GM12878 (cell line): ENCODE measurements around the gene THBD. TPM values are rescaled to one million over a fixed set of nuclear protein-coding genes. Genes with fewer than 3 reads are reported as not detected.

Experiments
- ATAC-seq: fragments of 200-7000 bp; cut with Tn5 transposase; 3 replicates; pipeline ENCODE4 v1.9.1; 2020; ENCODE audit warnings: mild to moderate bottlenecking, moderate library complexity
- BruUV-seq: library from RNA; stranded (reverse); fragments of 400-500 nt; replicated peaks from 2 replicates; lab custom pipeline; 2021; lab: Mats Ljungman, UMichigan
- CTCF ChIA-PET: fragments of 300-600 bp; sonication (Branson Sonifier 250); formaldehyde crosslinking; extraction: SDS; loops from one replicate; lab custom pipeline; 2021; ENCODE audit warnings: inconsistent platforms; lab: Yijun Ruan, JAX
- POLR2A ChIA-PET: fragments of 350-600 bp; formaldehyde crosslinking; extraction: SDS; loops from one replicate; lab custom pipeline; 2021; ENCODE audit warnings: inconsistent platforms; lab: Charles Lee
- RAD21 ChIA-PET: fragments of 300-600 bp; sonication (Branson Sonifier 250); formaldehyde crosslinking; loops from one replicate; lab custom pipeline; 2023; ENCODE audit warnings: antibody characterized with exemption; ENCODE audit not compliant: unreplicated experiment; lab: Charles Lee
- SMC1A ChIA-PET: fragments of 300-600 bp; sonication (Branson Sonifier 250); formaldehyde crosslinking; loops from one replicate; lab custom pipeline; 2023; ENCODE audit not compliant: unreplicated experiment, uncharacterized antibody; lab: Charles Lee
- DNase-seq: peaks from one replicate; pipeline ENCODE4 v3.0.0-alpha.2; 2011; ENCODE audit warnings: low read depth, low spot score
- FAIRE-seq: peaks from 3 replicates; lab custom pipeline; 2011; peaks lifted over from hg19 to GRCh38; lab: Jason Lieb, UNC
- H2AFZ ChIP-seq: 2 replicates; pipeline ENCODE4 v1.6.0; 2011; ENCODE audit warnings: low read depth, low read length, control low read depth; ENCODE audit not compliant: control insufficient read depth
- H3K27ac ChIP-seq: 2 replicates; pipeline ENCODE4 v1.5.1; 2011; ENCODE audit warnings: control low read depth; ENCODE audit not compliant: control insufficient read depth, insufficient read depth
- H3K27me3 ChIP-seq, 2 experiments: replicated peaks in 1 of 2; 2 replicates each; pipeline versions ENCODE4 v1.6.0 to v1.6.1; 2011; ENCODE audit warnings: low read length in 1 of 2; ENCODE audit not compliant: control insufficient read depth in 2 of 2, insufficient read depth in 2 of 2
- H3K36me3 ChIP-seq, 2 experiments: 2 replicates each; pipeline ENCODE4 v1.5.1; 2011; ENCODE audit warnings: low read length in 1 of 2; ENCODE audit not compliant: control insufficient read depth in 2 of 2, insufficient read depth in 2 of 2
- H3K4me1 ChIP-seq: 2 replicates; pipeline ENCODE4 v1.6.1; 2011; ENCODE audit warnings: mild to moderate bottlenecking, low read length, moderate library complexity, mixed read lengths; ENCODE audit not compliant: control insufficient read depth, insufficient read depth
- H3K4me2 ChIP-seq: 2 replicates; pipeline ENCODE4 v1.6.0; 2011; ENCODE audit warnings: control low read depth; ENCODE audit not compliant: control insufficient read depth, insufficient read depth
- H3K4me3 ChIP-seq: fragments of 200-600 bp; sonication (generic); 2 replicates; pipeline ENCODE4 v1.5.1; 2016
- H3K79me2 ChIP-seq: 2 replicates; pipeline ENCODE4 v1.6.0; 2011; ENCODE audit warnings: low read length; ENCODE audit not compliant: control insufficient read depth, insufficient read depth
- H3K9ac ChIP-seq: 2 replicates; pipeline ENCODE4 v1.8.0; 2011; ENCODE audit warnings: low read length, control low read depth, mixed read lengths; ENCODE audit not compliant: control insufficient read depth, insufficient read depth
- H3K9me3 ChIP-seq: replicated peaks from 3 replicates; pipeline ENCODE4 v1.5.1; 2011; ENCODE audit warnings: mild to moderate bottlenecking, low read length; ENCODE audit not compliant: control insufficient read depth, insufficient read depth
- H4K20me1 ChIP-seq: 2 replicates; pipeline ENCODE4 v1.6.0; 2011; ENCODE audit not compliant: control insufficient read depth, insufficient read depth
- ATF7 ChIP-seq: fragments of 450-650 bp; IDR thresholded peaks from 2 replicates; pipeline ENCODE4 v1.6.1; 2016; ENCODE audit warnings: low read depth, mild to moderate bottlenecking
- CEBPB ChIP-seq, 2 experiments: fragments of 150-350 bp in 1 of 2; IDR thresholded peaks; 2 replicates each; pipeline ENCODE4 v1.6.1; 2012 to 2014; ENCODE audit warnings: low read depth in 2 of 2, low read length in 2 of 2, borderline replicate concordance in 1 of 2, inconsistent platforms in 1 of 2
- CHD2 ChIP-seq: IDR thresholded peaks from 2 replicates; pipeline ENCODE4 v1.6.1; 2011; ENCODE audit warnings: low read depth, low read length, improper control_type of control experiment, borderline replicate concordance
- EED ChIP-seq: sonication (generic); IDR thresholded peaks from 2 replicates; pipeline ENCODE4 v1.6.1; 2016; ENCODE audit warnings: antibody characterized with exemption, low read depth
- IKZF1 ChIP-seq: fragments of 450-650 bp; conservative IDR thresholded peaks from 2 replicates; pipeline ENCODE4 v1.6.1; 2017; ENCODE audit warnings: antibody characterized with exemption, mild to moderate bottlenecking
- NFIC ChIP-seq: IDR thresholded peaks from 2 replicates; pipeline ENCODE4 v1.6.1; 2012; ENCODE audit warnings: low read depth, mild to moderate bottlenecking, inconsistent platforms, low read length, moderate library complexity
- NFYB ChIP-seq: IDR thresholded peaks from 2 replicates; pipeline ENCODE4 v1.6.1; 2011; ENCODE audit warnings: low read depth, mild to moderate bottlenecking, low read length, improper control_type of control experiment, moderate library complexity; ENCODE audit not compliant: insufficient read depth
- NR2F1 ChIP-seq: fragments of 450-650 bp; conservative IDR thresholded peaks from 2 replicates; pipeline ENCODE4 v1.6.1; 2017; ENCODE audit warnings: mild to moderate bottlenecking
- PAX8 ChIP-seq: fragments of 450-650 bp; IDR thresholded peaks from 2 replicates; pipeline ENCODE4 v1.6.1; 2017; ENCODE audit warnings: mild to moderate bottlenecking, moderate library complexity
- SREBF2 ChIP-seq: IDR thresholded peaks from 2 replicates; pipeline ENCODE4 v1.6.1; 2012; ENCODE audit warnings: mild to moderate bottlenecking, low read length
- SRF ChIP-seq, 2 experiments: IDR thresholded peaks; 2 replicates each; pipeline ENCODE4 v1.6.1; 2011; ENCODE audit warnings: low read depth in 2 of 2, low read length in 2 of 2, mild to moderate bottlenecking in 1 of 2, moderate library complexity in 1 of 2
- WGBS: methylation state at CpG from one replicate; pipeline ENCODE4 v1.1.6; 2016; ENCODE audit warnings: low lambda C conversion rate; ENCODE audit not compliant: insufficient replicate concordance, insufficient coverage; ENCODE audit errors: missing lambda C conversion rate; 5-methylcytosine and 5-hydroxymethylcytosine counted together
- in situ Hi-C: fragments of 300-500 bp; cut with MboI; formaldehyde crosslinking; loops from 9 replicates; pipeline ENCODE4 v1.14.3; 2018; ENCODE audit warnings: mixed read lengths
- intact Hi-C: fragments of 100-400 bp; cut with micrococcal nuclease; formaldehyde crosslinking; loops from one replicate; pipeline ENCODE4 v1.14.2; 2022; ENCODE audit not compliant: unreplicated experiment
- polyA plus RNA-seq, 11 experiments: library from polyadenylated mRNA; depleted of rRNA in 4 of 11; unstranded in 6 of 11; stranded (reverse) in 5 of 11; fragments of >200 nt; fragmentation: Nextera tagmentation in 4 of 11; fragmentation: Illumina TruSeq in 1 of 11; extraction: Ambion mirVana in 4 of 11; extraction: Trizol in 1 of 11; gene quantifications; 1 replicate in 1 of 11; 2 replicates in 10 of 11; pipeline versions ENCODE4 v1.2.1 to v1.2.3, GENCODE V29; 2011 to 2016; ENCODE audit warnings: inconsistent platforms in 2 of 11, missing spikeins in 2 of 11, low read depth in 1 of 11
- total RNA-seq, 4 experiments: library from RNA; depleted of rRNA in 3 of 4; stranded (reverse); fragments of >200 nt in 3 of 4; fragmentation: Illumina TruSeq in 1 of 4; extraction: Trizol in 1 of 4; gene quantifications; 2 replicates each; pipeline versions ENCODE4 v1.2.1 to v1.2.3, GENCODE V29; 2013 to 2021
- TF ChIP-seq, protein P1 (sequence below): fragments of 450-650 bp; IDR thresholded peaks from 2 replicates; pipeline ENCODE4 v1.6.1; 2017; ENCODE audit warnings: mild to moderate bottlenecking, moderate library complexity

The THBD gene
- total and polyA plus RNA-seq, 10 of the 15 experiments (the other 5 are each of a cell fraction or from before 2014, with no cell fraction given): not detected

DNA sequence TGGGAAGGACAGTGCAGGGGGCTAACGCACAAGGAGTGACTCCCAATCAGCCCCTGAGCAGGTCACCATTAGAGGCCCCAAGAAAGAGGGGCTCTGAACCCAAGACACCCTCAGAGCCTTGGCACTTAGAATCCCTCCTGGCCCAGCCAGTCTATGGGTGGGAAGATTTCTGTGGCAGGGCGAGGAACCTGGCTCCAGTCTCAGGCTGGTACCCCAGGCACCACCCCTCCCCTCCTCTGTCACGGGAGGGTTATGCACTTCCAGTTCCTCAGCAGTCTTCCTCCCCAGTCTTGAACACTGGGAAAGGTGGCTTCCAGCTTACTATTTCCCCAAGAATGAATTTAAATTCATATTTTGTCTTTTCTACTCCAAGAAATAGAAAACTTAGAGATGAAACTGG is 42.0 kb downstream of the THBD start:
- 25% methylated on average over 3 of the region's 3 CpGs for WGBS
- POLR2A ChIA-PET: no interaction called here
- SMC1A ChIA-PET: no interaction called here
- intact Hi-C loops (no loop called here), in situ Hi-C loops (no loop called here)
- Histone ChIP-seq H3K79me2 (no peaks in the 10 kb centered on the region), H3K4me3 (no peak overlapping the region), H3K9me3 (no peaks in the 10 kb centered on the region), H3K4me2 (no peak overlapping the region), H2AFZ (no peak overlapping the region), H3K9ac (no peak overlapping the region), H3K27ac (no peak overlapping the region), H3K27me3 (no peaks in the 10 kb centered on the region), H3K4me1 (no peaks in the 10 kb centered on the region), H4K20me1 (no peaks in the 10 kb centered on the region), H3K36me3 (no peaks in the 10 kb centered on the region)
- RAD21 ChIA-PET: no interaction called here
- TF ChIP-seq SREBF2: no peak
- TF ChIP-seq EED: no peak
- TF ChIP-seq CHD2: no peak
- no peak for TF ChIP-seq CEBPB (IDR thresholded peaks at IDR 0.05; ENCODE audit: borderline replicate concordance in 1 of 2, low read depth in 2 of 2, low read length in 2 of 2)
- TF ChIP-seq IKZF1: no peak
- TF ChIP-seq NFYB: no peak
- no peak for TF ChIP-seq PAX8
- no peak for TF ChIP-seq ATF7
- TF ChIP-seq SRF (IDR thresholded peaks at IDR 0.05; ENCODE audit: low read depth in 2 of 2, low read length in 2 of 2): no peak
- TF ChIP-seq NFIC: no peak
- no peak for TF ChIP-seq NR2F1
- TF ChIP-seq, protein P1, sequence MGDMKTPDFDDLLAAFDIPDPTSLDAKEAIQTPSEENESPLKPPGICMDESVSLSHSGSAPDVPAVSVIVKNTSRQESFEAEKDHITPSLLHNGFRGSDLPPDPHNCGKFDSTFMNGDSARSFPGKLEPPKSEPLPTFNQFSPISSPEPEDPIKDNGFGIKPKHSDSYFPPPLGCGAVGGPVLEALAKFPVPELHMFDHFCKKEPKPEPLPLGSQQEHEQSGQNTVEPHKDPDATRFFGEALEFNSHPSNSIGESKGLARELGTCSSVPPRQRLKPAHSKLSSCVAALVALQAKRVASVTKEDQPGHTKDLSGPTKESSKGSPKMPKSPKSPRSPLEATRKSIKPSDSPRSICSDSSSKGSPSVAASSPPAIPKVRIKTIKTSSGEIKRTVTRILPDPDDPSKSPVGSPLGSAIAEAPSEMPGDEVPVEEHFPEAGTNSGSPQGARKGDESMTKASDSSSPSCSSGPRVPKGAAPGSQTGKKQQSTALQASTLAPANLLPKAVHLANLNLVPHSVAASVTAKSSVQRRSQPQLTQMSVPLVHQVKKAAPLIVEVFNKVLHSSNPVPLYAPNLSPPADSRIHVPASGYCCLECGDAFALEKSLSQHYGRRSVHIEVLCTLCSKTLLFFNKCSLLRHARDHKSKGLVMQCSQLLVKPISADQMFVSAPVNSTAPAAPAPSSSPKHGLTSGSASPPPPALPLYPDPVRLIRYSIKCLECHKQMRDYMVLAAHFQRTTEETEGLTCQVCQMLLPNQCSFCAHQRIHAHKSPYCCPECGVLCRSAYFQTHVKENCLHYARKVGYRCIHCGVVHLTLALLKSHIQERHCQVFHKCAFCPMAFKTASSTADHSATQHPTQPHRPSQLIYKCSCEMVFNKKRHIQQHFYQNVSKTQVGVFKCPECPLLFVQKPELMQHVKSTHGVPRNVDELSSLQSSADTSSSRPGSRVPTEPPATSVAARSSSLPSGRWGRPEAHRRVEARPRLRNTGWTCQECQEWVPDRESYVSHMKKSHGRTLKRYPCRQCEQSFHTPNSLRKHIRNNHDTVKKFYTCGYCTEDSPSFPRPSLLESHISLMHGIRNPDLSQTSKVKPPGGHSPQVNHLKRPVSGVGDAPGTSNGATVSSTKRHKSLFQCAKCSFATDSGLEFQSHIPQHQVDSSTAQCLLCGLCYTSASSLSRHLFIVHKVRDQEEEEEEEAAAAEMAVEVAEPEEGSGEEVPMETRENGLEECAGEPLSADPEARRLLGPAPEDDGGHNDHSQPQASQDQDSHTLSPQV: no peak
- CTCF ChIA-PET: no interaction called here
- ATAC-seq (no peak), DNase-seq (no peak), FAIRE-seq (no peak)
- no TSS peak for BruUV-seq
